GM23338 (cell line): ENCODE results near the gene CNN2. TPM values are rescaled to one million over a fixed set of nuclear protein-coding genes. Genes with fewer than 3 reads are reported as not detected.
"Not testable (repeated sequence)": the region's sequence is repeated elsewhere in the genome, so short reads cannot be mapped to it uniquely, and the experiment has no call there.

Source experiments
- ATAC-seq: fragments of 200-7000 bp; cut with Tn5 transposase; 3 replicates; pipeline ENCODE4 v1.9.1; 2020
- DNase-seq: peaks from one replicate; pipeline ENCODE4 v3.0.0-alpha.2; 2015; ENCODE audit warnings: low spot score
- H2AFZ ChIP-seq: fragments of 200-600 bp; sonication (generic); 2 replicates; pipeline ENCODE4 v1.8.0; 2016; ENCODE audit warnings: antibody characterized with exemption, mild to moderate bottlenecking, moderate library complexity
- H3F3A ChIP-seq: fragments of 200-600 bp; sonication (generic); replicated peaks from 2 replicates; pipeline ENCODE4 v1.8.0; 2017; ENCODE audit warnings: antibody characterized with exemption, mixed run types, low read depth
- H3K27ac ChIP-seq: fragments of 200-600 bp; sonication (generic); 2 replicates; pipeline ENCODE4 v1.6.1; 2016; ENCODE audit warnings: low read depth
- H3K27me3 ChIP-seq: fragments of 200-600 bp; sonication (generic); 2 replicates; pipeline ENCODE4 v1.8.0; 2016; ENCODE audit warnings: mild to moderate bottlenecking, mixed run types, moderate library complexity; ENCODE audit not compliant: insufficient read depth
- H3K36me3 ChIP-seq: fragments of 200-600 bp; sonication (generic); 2 replicates; pipeline ENCODE4 v1.8.0; 2016; ENCODE audit warnings: mild to moderate bottlenecking; ENCODE audit not compliant: insufficient read depth
- H3K4me1 ChIP-seq: fragments of 200-600 bp; sonication (generic); 2 replicates; pipeline ENCODE4 v1.8.0; 2016; ENCODE audit warnings: mild to moderate bottlenecking, moderate library complexity; ENCODE audit not compliant: insufficient read depth
- H3K4me2 ChIP-seq: fragments of 200-600 bp; sonication (generic); 2 replicates; pipeline ENCODE4 v1.7.1; 2017; ENCODE audit warnings: mixed run types
- H3K4me3 ChIP-seq: fragments of 200-600 bp; sonication (generic); 2 replicates; pipeline ENCODE4 v1.6.1; 2016; ENCODE audit warnings: mixed run types
- H3K79me2 ChIP-seq: fragments of 200-600 bp; sonication (generic); replicated peaks from 2 replicates; pipeline ENCODE4 v1.8.0; 2017; ENCODE audit warnings: mild to moderate bottlenecking; ENCODE audit not compliant: insufficient read depth
- H3K9me2 ChIP-seq: fragments of 200-600 bp; sonication (generic); 2 replicates; pipeline ENCODE4 v1.8.0; 2017; ENCODE audit not compliant: insufficient read depth
- H4K20me1 ChIP-seq: fragments of 200-600 bp; sonication (generic); replicated peaks from 2 replicates; pipeline ENCODE4 v1.8.0; 2017; ENCODE audit warnings: mild to moderate bottlenecking; ENCODE audit not compliant: insufficient read depth
- H3K27ac Mint-ChIP-seq: 2 replicates; pipeline ENCODE4 v1.8.0; 2020; ENCODE audit warnings: inconsistent platforms, mild to moderate bottlenecking, moderate library complexity, mixed read lengths
- H3K27me3 Mint-ChIP-seq: 3 replicates; pipeline ENCODE4 v1.8.0; 2022; ENCODE audit warnings: low read depth, mild to moderate bottlenecking, moderate library complexity, mixed read lengths, inconsistent platforms; ENCODE audit not compliant: insufficient read depth, poor library complexity
- H3K36me3 Mint-ChIP-seq: 3 replicates; pipeline ENCODE4 v1.8.0; 2021; ENCODE audit warnings: low read depth, mild to moderate bottlenecking, inconsistent platforms, moderate library complexity, mixed read lengths
- H3K4me1 Mint-ChIP-seq: 3 replicates; pipeline ENCODE4 v1.8.0; 2020; ENCODE audit warnings: mild to moderate bottlenecking, inconsistent platforms, mixed read lengths
- H3K4me3 Mint-ChIP-seq: 3 replicates; pipeline ENCODE4 v1.8.0; 2021; ENCODE audit warnings: moderate library complexity, mild to moderate bottlenecking, inconsistent platforms, mixed read lengths
- H3K9me3 Mint-ChIP-seq: 3 replicates; pipeline ENCODE4 v1.8.0; 2020; ENCODE audit warnings: moderate library complexity, mild to moderate bottlenecking, inconsistent platforms, mixed read lengths
- CREB1 ChIP-seq: fragments of 250-450 bp; sonication (Bioruptor Pico); IDR thresholded peaks from 2 replicates; pipeline ENCODE4 v1.5.0; 2020; ENCODE audit warnings: low read depth, mild to moderate bottlenecking, moderate library complexity
- EZH2 ChIP-seq: fragments of 200-600 bp; sonication (generic); IDR thresholded peaks from one replicate; pipeline ENCODE4 v1.8.0; 2017; ENCODE audit warnings: antibody characterized with exemption, mild to moderate bottlenecking, low read depth; ENCODE audit not compliant: unreplicated experiment
- NANOG ChIP-seq: IDR thresholded peaks from 2 replicates; pipeline ENCODE4 v1.6.1; 2016; ENCODE audit warnings: antibody characterized with exemption, borderline replicate concordance
- POLR2AphosphoS5 ChIP-seq: IDR thresholded peaks from 2 replicates; pipeline ENCODE4 v1.6.1; 2016; ENCODE audit warnings: antibody characterized with exemption, low read depth
- REST ChIP-seq: IDR thresholded peaks from one replicate; pipeline ENCODE4 v1.6.1; 2018; ENCODE audit warnings: antibody characterized with exemption; ENCODE audit not compliant: unreplicated experiment
- STAT1 ChIP-seq: IDR thresholded peaks from one replicate; pipeline ENCODE4 v1.6.1; 2016; ENCODE audit warnings: antibody characterized with exemption; ENCODE audit not compliant: unreplicated experiment
- ZNF331 ChIP-seq: fragments of 250-450 bp; sonication (Bioruptor Pico); IDR thresholded peaks from 2 replicates; pipeline ENCODE4 v1.5.0; 2020; ENCODE audit warnings: low read depth, mild to moderate bottlenecking, moderate library complexity
- polyA plus RNA-seq: library from polyadenylated mRNA; unstranded; fragments of >200 nt; fragmentation: Nextera tagmentation; extraction: Ambion mirVana; gene quantifications from 2 replicates; pipeline ENCODE4 v1.2.1, GENCODE V29; 2016
- total RNA-seq: library from RNA; depleted of rRNA; stranded (reverse); fragments of >200 nt; shearing (Covaris generic); gene quantifications from 2 replicates; pipeline ENCODE4 v1.2.3, GENCODE V29; 2014
- TF ChIP-seq, protein P1 (sequence below): IDR thresholded peaks from 2 replicates; pipeline ENCODE4 v1.6.1; 2016; ENCODE audit warnings: antibody characterized with exemption

CNN2 gene
- total and polyA plus RNA-seq, 2 experiments from 2014 or later = 330 to 392 TPM

DNA sequence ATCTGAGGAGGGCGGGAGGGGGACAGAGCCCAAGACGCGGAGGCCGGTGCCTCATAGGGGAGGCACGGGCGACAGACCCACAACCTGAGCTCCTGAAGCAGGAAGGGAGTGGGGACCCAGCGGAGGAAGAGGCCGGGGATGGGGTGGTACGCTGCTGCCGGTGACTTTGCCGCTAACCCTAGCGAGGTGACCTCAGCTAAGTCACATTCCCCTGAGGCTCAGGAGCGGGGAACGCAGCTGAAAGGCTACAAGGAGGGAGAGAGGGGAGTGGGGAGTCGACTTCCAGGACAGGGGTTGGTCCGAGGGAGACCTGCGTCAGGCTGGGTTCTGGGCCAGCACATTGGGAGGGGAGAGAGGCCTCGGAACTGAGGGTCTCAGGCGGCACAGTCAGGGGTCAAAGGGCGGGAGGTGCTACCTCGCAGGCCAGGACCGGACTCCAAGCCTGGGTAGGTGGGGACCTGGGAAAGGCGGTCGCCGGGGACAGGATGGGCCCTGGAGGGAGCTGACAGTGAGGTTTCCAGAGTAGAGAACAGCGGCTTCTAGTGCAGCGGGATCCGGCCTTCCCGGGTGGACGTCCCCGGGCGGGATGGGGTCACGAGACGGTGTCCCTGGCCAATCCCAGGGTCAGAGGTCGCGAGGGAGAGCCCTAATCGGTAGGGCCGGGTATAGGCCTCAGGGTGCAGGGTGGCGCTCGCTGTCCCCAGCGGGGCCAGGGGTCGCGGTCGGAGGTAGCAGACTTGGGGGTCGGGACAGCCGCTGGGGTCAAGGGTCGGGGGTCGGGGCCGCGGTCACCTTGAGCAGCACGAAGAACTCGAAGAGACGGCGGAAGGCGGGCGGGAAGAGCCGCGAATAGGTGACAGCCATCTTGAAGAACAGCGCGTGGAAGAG, 6.2 kb upstream of the CNN2 start:
- no peak overlapping the region for H2AFZ ChIP-seq
- Mint-ChIP-seq H3K4me1 (peaks cover 28% of the 10 kb centered on the region), H3K9me3 (peaks cover 3% of the 10 kb centered on the region; the same call in 2 of the 3 replicates), H3K27me3 (peaks cover 18% of the 10 kb centered on the region), H3K4me3 (peak overlapping the region; percentile 94), H3K36me3 (no peaks in the 10 kb centered on the region), H3K27ac (peak overlapping the region; percentile 88)
- peaks cover 14% of the 10 kb centered on the region; the same call in 1 of the 2 replicates for H3F3A ChIP-seq
- H3K9me2 ChIP-seq = no peaks in the 10 kb centered on the region
- H3K27me3 ChIP-seq = no peaks in the 10 kb centered on the region
- peaks cover 56% of the 10 kb centered on the region for H3K79me2 ChIP-seq
- no peak for TF ChIP-seq POLR2AphosphoS5
- no peak for TF ChIP-seq REST
- no peak for TF ChIP-seq NANOG
- TF ChIP-seq EZH2 = no peak
- no peak for TF ChIP-seq CREB1 (CRISPR knock-in tag)
- no peak for TF ChIP-seq ZNF331 (CRISPR knock-in tag)
- TF ChIP-seq, protein P1, sequence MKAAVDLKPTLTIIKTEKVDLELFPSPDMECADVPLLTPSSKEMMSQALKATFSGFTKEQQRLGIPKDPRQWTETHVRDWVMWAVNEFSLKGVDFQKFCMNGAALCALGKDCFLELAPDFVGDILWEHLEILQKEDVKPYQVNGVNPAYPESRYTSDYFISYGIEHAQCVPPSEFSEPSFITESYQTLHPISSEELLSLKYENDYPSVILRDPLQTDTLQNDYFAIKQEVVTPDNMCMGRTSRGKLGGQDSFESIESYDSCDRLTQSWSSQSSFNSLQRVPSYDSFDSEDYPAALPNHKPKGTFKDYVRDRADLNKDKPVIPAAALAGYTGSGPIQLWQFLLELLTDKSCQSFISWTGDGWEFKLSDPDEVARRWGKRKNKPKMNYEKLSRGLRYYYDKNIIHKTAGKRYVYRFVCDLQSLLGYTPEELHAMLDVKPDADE = no peak
- no peak for TF ChIP-seq STAT1
- ATAC-seq = no peak
- H3K36me3 ChIP-seq = no peaks in the 10 kb centered on the region
- peaks cover 15% of the 10 kb centered on the region for H4K20me1 ChIP-seq
- peaks cover 8% of the 10 kb centered on the region; the same call in 1 of the 2 replicates for H3K4me1 ChIP-seq
- peak overlapping the region; percentile 39; the same call in 1 of the 2 replicates for H3K27ac ChIP-seq
- H3K4me3 ChIP-seq = peak overlapping the region; percentile 91
- peak overlapping the region; percentile 87 for H3K4me2 ChIP-seq
- DNase-seq = peak; percentile 33

GRCh38 chr19:1020868-1021425, 5.5 kb upstream of the CNN2 start, which contains the start of gene TMEM259:
TSS of gene TMEM259 (minus strand) at chr19:1021123. CDS start at chr19:1020996, 127 bp downstream.
- Mint-ChIP-seq H3K36me3 (no peaks in the 10 kb centered on the region), H3K9me3 (peaks cover 3% of the 10 kb centered on the region; the same call in 2 of the 3 replicates), H3K27me3 (peaks cover 18% of the 10 kb centered on the region), H3K4me3 (peak within 1 kb of the TSS; percentile 94), H3K27ac (peak within 1 kb of the TSS; percentile 100), H3K4me1 (peaks cover 24% of the 10 kb centered on the region)
- H3K36me3 ChIP-seq = no peaks in the 10 kb centered on the region
- H3K27ac ChIP-seq = peak within 1 kb of the TSS; percentile 88
- no peak within 1 kb of the TSS for H2AFZ ChIP-seq
- peak; percentile 54 for ATAC-seq
- no peaks in the 10 kb centered on the region for H3K27me3 ChIP-seq
- peaks cover 49% of the 10 kb centered on the region for H3K79me2 ChIP-seq
- H3K4me1 ChIP-seq = peaks cover 12% of the 10 kb centered on the region; the same call in 1 of the 2 replicates
- H4K20me1 ChIP-seq = peaks cover 15% of the 10 kb centered on the region
- peaks cover 15% of the 10 kb centered on the region; the same call in 1 of the 2 replicates for H3F3A ChIP-seq
- H3K4me3 ChIP-seq = peak within 1 kb of the TSS; percentile 91
- H3K9me2 ChIP-seq = no peaks in the 10 kb centered on the region
- DNase-seq = peak; percentile 98
- no peak for TF ChIP-seq STAT1
- peak; percentile 76 for TF ChIP-seq POLR2AphosphoS5
- TF ChIP-seq CREB1 (CRISPR knock-in tag) = peak; percentile 64; the same call in 1 of the 2 replicates
- peak within 1 kb of the TSS; percentile 87 for H3K4me2 ChIP-seq

DNA sequence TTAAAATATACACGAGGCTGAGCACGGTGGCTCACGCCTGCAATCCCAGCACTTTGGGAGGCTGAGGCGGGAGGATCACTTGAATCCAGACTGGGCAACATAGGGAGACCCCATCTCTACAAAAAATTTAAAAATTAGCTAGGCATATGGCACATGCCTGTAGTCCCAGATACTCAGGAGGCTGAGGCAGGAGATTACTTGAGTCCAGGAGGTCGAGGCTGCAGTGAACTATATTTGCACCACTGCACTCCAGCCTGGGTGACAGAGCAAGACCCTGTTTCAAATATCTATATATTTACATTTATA, 2.6 kb upstream of the CNN2 start:
- not testable (repeated sequence) for H3K4me3 ChIP-seq, H3K9me2 ChIP-seq, H3K36me3 ChIP-seq, H3K27ac ChIP-seq, H3K4me1 ChIP-seq, H3K4me2 ChIP-seq, ATAC-seq, H4K20me1 ChIP-seq, H3K9me3 Mint-ChIP-seq, DNase-seq, H3K27ac Mint-ChIP-seq, H2AFZ ChIP-seq, H3K27me3 ChIP-seq, H3K4me3 Mint-ChIP-seq, H3K36me3 Mint-ChIP-seq, H3K4me1 Mint-ChIP-seq
- H3K79me2 ChIP-seq = peaks cover 42% of the 10 kb centered on the region
- peaks cover 18% of the 10 kb centered on the region; the same call in 1 of the 2 replicates for H3F3A ChIP-seq
- H3K27me3 Mint-ChIP-seq = peaks cover 26% of the 10 kb centered on the region
